ENCODE results near the gene MRPS18B. TPM values are rescaled to one million over a fixed set of nuclear protein-coding genes. Genes with fewer than 3 reads are reported as not detected.

MRPS18B gene
- total RNA-seq, 1 donor from 2014 or later = 129 TPM

DNA sequence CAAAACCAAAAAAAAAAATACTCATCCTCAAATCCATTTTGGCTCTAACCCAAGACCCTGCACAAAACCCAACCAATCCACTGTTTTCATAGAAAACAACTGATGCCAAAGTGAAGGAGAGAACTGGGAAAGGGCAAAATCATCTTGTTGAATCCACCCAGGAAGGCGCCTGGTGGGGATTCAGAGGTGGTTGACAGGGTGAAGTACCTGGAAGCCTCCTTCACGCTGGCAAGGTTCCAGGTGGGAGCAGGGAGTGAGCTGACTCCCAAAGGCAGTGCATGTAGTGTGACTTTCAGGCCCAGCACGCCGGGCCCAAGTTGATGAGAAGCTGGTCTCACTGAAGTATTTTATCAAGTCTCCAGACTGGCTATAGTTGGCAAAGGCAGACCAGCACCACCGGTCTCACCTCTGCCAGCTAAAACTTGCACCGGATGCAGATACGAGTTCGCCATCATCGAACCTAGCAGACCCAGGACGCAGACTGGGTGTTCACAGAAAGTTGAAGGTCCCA, 17.1 kb upstream of the MRPS18B start:
- no peak for ATAC-seq
- intact Hi-C loops (cut with DNase I) = no loop called here
- DNase-seq (ENCODE audit: missing footprints) = no peak

GRCh38 chr6:30601436-30601814, 16.2 kb upstream of the MRPS18B start:
- no peak for ATAC-seq
- intact Hi-C loops (cut with DNase I) = no loop called here
- DNase-seq (ENCODE audit: missing footprints) = no peak

DNA sequence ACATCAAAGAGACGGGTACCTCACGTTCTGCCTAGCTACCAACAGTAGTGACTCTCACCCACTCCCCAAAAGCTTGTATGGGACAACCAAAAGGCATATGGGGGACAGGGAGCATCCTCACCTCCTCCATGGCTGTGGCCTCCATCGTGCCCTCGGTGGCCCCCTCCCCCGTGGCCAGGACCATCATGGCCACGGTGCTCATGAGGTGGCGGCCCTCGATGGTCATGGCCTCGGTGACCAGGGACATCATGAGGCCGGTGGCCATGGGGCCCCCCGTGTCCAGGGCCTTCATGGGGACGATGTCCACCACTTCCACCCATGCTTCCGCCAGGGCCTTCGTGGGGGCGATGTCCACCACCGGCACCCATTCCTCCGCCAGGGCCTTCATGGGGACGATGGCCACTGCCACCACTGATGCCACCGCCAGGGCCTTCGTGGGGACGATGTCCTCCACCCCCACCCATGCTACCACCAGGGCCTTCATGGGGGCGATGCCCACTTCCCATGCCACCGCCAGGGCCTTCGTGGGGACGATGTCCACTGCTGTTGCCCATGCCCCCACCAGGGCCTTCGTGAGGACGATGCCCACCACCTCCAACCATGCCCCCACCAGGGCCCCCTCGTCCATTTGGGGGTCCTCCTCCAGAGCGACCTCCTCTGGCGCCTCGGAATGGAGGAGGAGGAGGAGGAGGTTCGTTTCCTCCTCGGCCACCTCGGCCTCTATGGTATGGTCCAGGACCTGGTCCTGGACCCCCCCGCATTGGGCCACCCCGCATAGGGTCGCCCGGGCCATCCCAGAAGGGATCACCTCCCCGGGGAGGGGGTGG, 15.6 kb upstream of the MRPS18B start:
- ATAC-seq (no peak), DNase-seq (ENCODE audit: missing footprints) (no peak)
- intact Hi-C loops (cut with DNase I) = no loop called here

- no peak for DNase-seq (ENCODE audit: missing footprints)
- ATAC-seq = no peak
- intact Hi-C loops (cut with DNase I) = no loop called here
Observed at GRCh38 chr6:30603961-30604360, 13.7 kb upstream of the MRPS18B start.

- DNase-seq (ENCODE audit: missing footprints) (no peak), ATAC-seq (no peak)
- intact Hi-C loops (cut with DNase I) = loop anchor here (5.0 kb wide), 2 partner anchors 38 to 123 kb away; partner anchors contain the start of genes ABCF1 and HLA-E
Observed at GRCh38 chr6:30610065-30610464, 7.6 kb upstream of the MRPS18B start.

DNA sequence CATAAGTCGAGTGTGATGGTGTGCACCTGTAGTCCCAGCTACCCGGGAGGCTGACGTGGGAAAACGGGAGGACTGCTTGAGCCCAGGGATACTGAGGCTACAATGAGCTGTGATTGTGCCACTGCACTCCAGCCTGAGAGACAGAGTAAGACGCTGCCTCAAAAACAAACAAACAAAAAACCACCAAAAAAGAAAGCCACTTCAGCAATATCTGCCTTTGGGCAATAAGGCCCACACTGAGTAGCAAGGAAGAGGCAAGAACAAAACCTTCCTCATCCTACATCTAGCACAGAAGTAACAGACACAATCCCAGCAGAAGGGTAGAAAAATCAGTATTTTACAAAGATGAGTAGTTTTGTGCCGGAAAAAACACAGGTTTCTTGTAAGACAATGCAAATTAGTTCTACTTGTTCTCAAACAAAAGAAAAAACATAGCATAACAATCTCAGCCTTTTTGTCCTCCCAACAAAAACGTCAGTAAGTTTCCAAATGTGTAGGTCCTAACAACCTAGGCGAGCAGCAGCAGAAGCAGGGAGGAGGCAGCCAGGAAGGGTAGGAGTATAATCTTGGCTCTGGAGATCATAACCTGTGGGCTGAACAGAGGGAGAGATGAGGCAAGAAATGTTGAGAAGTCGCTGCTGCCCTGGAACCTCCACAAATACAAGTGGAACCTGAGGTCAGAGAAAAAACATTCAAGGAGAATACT, 6.3 kb upstream of the MRPS18B start:
- DNase-seq (ENCODE audit: missing footprints) (no peak), ATAC-seq (no peak)
- intact Hi-C loops (cut with DNase I) = loop anchor here (5.0 kb wide), 2 partner anchors 39 to 124 kb away; partner anchors contain the start of genes ABCF1 and HLA-E

- no peak for ATAC-seq
- intact Hi-C loops (cut with DNase I) = loop anchor here (5.0 kb wide), 2 partner anchors 40 to 125 kb away; partner anchors contain the start of genes ABCF1 and HLA-E
- no peak for DNase-seq (ENCODE audit: missing footprints)
Observed at GRCh38 chr6:30611856-30612194, 5.8 kb upstream of the MRPS18B start.

GRCh38 chr6:30612213-30612612, 5.4 kb upstream of the MRPS18B start:
- intact Hi-C loops (cut with DNase I) = loop anchor here (5.0 kb wide), 2 partner anchors 40 to 125 kb away; partner anchors contain the start of genes ABCF1 and HLA-E
- ATAC-seq (no peak), DNase-seq (ENCODE audit: missing footprints) (no peak)

GRCh38 chr6:30612687-30613248, 4.9 kb upstream of the MRPS18B start:
- intact Hi-C loops (cut with DNase I) = loop anchor here (5.0 kb wide), 2 partner anchors 40 to 125 kb away; partner anchors contain the start of genes ABCF1 and HLA-E
- ATAC-seq = no peak
- DNase-seq (ENCODE audit: missing footprints) = no peak

DNA sequence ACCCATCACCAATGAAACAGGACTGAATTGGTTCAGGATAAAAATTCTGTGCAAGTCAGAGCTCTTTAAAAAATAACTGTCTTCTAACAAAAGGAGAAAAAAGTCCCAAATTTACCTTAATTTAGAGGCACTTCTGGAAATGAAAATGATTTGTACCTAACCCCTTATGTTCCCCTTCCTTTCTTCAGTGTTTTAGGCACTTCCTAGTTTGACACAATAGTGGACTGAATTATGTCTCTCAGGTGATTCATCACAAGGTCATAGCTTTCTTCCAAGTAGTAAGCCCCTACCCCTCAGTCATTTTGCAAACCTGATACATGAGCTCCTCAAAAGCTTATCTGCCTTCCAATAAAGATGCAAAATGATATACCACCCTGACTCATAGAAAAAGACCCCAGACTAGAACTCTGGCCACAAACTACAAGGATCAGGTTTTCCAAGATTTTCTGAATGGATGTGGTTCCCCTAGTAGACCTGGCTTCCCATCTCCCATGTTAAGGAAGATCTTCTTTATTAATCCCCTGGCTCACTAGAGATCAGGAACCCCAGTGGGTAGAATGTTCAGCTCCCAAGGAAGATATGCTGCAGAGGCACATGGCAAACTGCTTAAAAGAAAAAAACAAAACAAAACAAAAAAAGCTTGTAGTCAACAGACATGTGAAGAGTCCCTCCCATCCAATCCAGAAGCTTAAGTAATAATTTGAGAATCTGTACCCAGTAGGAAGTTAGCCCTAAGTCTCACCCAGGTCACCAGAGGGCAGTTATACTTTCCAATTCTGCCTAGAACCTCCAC, 4.2 kb upstream of the MRPS18B start:
- intact Hi-C loops (cut with DNase I) = loop anchor here (5.0 kb wide), 2 partner anchors 41 to 126 kb away; partner anchors contain the start of genes ABCF1 and HLA-E
- ATAC-seq = no peak
- no peak for DNase-seq (ENCODE audit: missing footprints)

DNA sequence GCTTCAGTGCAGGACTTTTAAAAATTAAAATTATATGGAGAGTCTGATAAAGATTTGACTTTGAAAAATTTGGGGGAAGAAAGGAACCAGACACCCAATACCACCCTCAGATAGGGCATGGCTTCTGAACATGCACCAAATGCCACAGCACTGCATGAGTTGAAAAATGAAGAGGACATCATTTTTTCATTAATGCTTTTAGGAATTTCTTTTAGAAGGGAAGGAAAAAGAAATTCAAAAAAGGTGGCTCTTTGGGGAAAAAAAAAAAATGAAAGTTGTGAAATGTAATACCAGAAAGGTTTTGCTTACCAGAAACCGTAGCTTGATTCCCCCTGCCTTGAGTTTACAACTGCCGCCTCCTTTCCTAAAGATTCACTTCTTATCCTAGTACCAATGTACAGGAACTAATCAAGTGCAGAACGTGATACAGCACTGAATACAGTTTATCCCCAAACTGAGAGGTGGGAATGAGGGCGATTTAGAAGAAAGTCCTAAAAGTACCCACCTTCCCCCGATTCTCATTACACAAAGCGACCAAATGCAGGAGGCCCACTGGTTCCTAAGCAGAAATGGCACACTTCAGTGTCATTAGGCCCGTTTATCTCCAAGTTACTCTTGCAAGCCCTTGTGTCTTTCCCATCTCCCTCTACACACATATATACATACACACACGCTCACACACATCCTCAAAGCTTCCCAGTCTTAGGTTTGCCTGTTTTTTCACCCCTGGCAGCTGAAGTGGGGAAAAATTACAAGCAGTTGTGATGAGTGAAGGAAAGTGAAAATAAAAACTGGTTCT, 3.4 kb upstream of the MRPS18B start:
- intact Hi-C loops (cut with DNase I) = loop anchor here (5.0 kb wide), 2 partner anchors 42 to 127 kb away; partner anchors contain the start of genes ABCF1 and HLA-E
- DNase-seq (ENCODE audit: missing footprints) = no peak
- ATAC-seq = no peak

DNA sequence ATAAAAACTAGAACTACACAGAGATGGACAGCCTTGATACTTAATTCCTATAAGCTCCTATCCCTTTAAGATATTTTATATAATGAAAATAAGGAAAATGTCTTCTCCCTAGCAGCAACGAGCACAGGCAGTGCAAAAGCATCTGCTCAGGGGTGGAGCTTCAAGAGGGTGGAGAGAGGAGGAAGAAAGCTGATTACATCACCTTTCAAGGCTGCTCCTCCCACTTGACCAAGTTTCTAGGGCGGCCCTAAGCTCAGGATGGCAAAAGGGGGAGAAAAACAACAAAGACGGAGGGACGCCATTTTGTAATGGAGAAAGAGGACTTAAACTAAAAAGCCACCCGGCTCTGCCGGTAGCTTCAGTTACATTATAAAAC, 2.8 kb upstream of the MRPS18B start:
- ATAC-seq (peak; percentile 84), DNase-seq (ENCODE audit: missing footprints) (peak; percentile 84)
- intact Hi-C loops (cut with DNase I) = loop anchor here (5.0 kb wide), 3 partner anchors 43 to 128 kb away; partner anchors contain the start of genes ABCF1, DHX16 and HLA-E

DNA sequence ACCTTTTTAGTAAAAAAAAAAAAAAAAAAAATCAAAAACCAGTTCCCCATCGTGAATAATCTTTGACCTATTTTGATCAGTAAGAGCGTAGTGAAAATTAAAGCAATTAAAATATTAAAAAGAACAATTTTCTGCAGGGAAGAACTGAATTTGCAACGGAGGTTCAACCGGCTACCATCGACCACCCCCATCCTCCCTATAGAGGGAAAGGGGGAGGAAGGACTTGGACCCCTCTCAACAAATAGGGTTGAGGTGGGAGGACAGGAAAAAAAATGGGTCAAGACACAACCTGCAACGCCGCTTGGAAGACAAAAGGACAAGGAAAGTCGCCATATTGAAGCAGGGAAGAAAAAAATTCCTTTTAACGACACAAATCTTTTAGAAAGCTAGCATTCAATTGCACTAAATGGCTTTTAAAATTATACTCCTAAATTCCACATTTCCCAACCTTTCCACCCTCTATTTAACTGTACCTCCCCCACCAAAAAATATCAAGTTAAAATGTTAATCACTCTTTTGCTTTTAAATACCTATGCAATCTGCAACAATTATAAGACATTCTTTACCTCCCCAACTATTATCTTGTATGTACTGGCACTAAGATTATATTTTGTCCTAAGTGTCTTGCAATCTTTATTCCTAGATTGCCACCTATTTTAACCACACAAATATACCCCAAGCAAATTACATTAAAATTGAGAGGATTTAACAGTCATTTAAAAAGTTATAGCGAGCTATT, 2.3 kb upstream of the MRPS18B start:
- DNase-seq (ENCODE audit: missing footprints) (no peak), ATAC-seq (peak; percentile 11)
- intact Hi-C loops (cut with DNase I) = loop anchor here (5.0 kb wide), 1 partner anchor 57 kb away; the partner anchor contains the start of gene DHX16

DNA sequence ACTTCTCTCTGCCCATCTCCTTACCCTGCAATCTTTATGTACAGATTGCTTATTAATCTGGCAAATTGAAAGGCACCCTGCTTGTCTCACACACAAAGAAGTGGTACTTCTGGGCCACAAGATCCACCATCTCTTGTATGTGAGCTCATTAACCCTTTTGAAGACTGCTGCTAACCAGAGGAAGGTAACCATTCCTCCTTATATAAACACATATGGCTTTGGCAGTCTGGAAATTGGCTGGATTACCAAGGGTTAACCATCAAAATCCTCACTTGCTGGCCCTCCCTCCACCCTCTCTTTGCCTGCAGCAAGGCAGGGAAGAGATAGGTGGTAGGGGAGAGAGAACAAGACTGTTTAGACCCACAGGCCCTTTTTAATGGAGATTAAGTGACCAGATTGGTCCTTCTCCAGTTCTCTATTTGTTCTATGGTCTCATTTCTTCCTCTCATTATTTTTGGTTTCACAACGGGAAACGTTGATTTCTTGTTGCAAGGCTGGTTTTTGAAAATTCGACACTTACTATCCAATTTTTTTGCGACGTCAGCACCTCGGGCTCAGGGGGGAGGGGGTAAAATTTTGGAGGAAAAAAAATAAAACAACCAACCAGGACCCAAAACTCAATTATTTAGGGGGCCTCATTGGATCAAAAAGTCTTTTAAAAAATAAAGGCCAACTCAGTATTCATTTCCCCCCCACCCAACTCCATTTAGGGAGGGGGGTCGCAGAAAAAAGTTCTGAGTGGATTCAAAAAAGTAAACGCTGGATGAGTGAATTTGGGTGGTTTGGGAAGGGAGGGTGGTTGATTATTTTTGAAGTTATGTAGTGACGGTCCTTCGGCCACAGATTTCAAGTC, 1.5 kb upstream of the MRPS18B start:
- DNase-seq (ENCODE audit: missing footprints) = no peak
- no peak for ATAC-seq
- intact Hi-C loops (cut with DNase I) = loop anchor here (1.0 to 5.0 kb wide), 3 partner anchors 56 to 103 kb away; partner anchors contain the start of genes DHX16, GNL1 and PRR3

DNA sequence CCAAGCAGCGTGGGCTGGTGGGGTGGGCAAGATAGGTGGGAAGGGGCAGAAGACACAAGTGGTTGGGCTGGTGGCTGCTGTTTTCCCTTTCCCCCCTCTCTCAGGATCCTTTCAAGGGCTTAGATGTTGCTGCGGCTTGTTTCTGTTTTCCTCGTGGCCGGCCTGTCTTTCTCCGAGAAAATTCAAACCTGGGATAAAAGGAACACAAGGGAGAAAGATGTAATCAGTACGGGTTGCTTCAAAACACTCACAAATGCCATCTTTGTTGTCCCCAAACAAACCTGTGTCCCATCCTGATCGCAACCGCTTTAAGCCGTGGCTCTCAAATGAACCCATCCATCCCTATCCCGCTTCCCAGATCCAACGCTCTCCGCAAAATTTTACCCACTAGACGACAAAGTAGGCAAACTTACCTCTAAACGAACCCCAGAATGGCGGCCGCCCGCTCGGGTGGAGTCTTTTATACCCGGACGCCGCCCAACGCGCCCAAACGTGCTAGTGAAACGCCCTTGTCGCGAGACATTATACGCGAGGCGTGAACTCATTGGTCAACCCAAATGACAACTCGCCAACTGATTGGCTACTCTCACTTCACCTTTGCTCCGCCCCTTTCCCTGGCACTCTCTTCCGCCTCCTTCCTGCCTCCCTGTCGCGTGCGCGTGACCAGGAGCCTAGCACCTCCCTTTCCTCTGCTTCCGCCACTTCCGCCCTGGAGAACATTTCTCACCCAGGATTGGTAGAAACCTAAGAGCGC, 652 bp upstream of the MRPS18B start, which contains the start of gene PPP1R10:
Gene PPP1R10, minus strand, starts transcription at position 433 of the 754 bp plus-strand sequence. CDS start 7,299 bp downstream, outside the sequence.
- ATAC-seq (peak; percentile 88), DNase-seq (ENCODE audit: missing footprints) (peak; percentile 99)
- intact Hi-C loops (cut with DNase I) = loop anchor here (1.0 to 5.0 kb wide), 3 partner anchors 55 to 102 kb away; partner anchors contain the start of genes DHX16, GNL1 and PRR3

Measured in Right ventricle myocardium inferior (tissue), 1 donor.